PC-3 (cell line): ENCODE measurements around the gene KCNG4. TPM values are rescaled to one million over a fixed set of nuclear protein-coding genes. Genes with fewer than 3 reads are reported as not detected.

Experiments
- ATAC-seq: fragments of 200-7000 bp; cut with Tn5 transposase; 2 replicates; pipeline ENCODE4 v1.9.1; 2020; ENCODE audit warnings: mild to moderate bottlenecking, moderate library complexity
- BruUV-seq: library from RNA; stranded (reverse); fragments of 400-500 nt; replicated peaks from 2 replicates; lab custom pipeline; 2021; lab: Mats Ljungman, UMichigan
- CTCF ChIA-PET: fragments of 300-600 bp; sonication (Branson Sonifier 250); formaldehyde crosslinking; loops from one replicate; lab custom pipeline; 2022; ENCODE audit warnings: antibody characterized with exemption; lab: Charles Lee
- POLR2A ChIA-PET: fragments of 300-600 bp; sonication (Branson Sonifier 250); formaldehyde crosslinking; loops from one replicate; lab custom pipeline; 2022; ENCODE audit warnings: antibody characterized with exemption; ENCODE audit not compliant: unreplicated experiment; lab: Charles Lee
- DNase-seq: peaks from one replicate; pipeline ENCODE4 v3.0.0-alpha.2; 2015
- H2AFZ ChIP-seq: fragments of 300-600 bp; sonication (generic); 2 replicates; pipeline ENCODE4 v1.6.0; 2016; ENCODE audit warnings: antibody characterized with exemption, low read length
- H3F3A ChIP-seq: fragments of 300-600 bp; sonication (generic); one replicate; pipeline ENCODE4 v1.6.0; 2017; ENCODE audit warnings: antibody characterized with exemption, low read length, control low read depth, mild to moderate bottlenecking; ENCODE audit not compliant: unreplicated experiment
- H3K27ac ChIP-seq: fragments of 300-600 bp; sonication (generic); 2 replicates; pipeline ENCODE4 v1.5.1; 2016; ENCODE audit warnings: mild to moderate bottlenecking, low read length
- H3K27me3 ChIP-seq: fragments of 300-600 bp; sonication (generic); 2 replicates; pipeline ENCODE4 v1.6.1; 2016; ENCODE audit warnings: low read length, mixed read lengths
- H3K36me3 ChIP-seq: fragments of 300-600 bp; sonication (generic); 2 replicates; pipeline ENCODE4 v1.6.1; 2016; ENCODE audit warnings: low read depth, mixed run types, low read length, mixed read lengths
- H3K4me1 ChIP-seq: fragments of 300-600 bp; sonication (generic); 2 replicates; pipeline ENCODE4 v1.5.1; 2016; ENCODE audit warnings: low read length; ENCODE audit not compliant: insufficient read depth
- H3K4me2 ChIP-seq: fragments of 300-600 bp; sonication (generic); 2 replicates; pipeline ENCODE4 v1.6.0; 2016; ENCODE audit warnings: low read length
- H3K4me3 ChIP-seq: fragments of 300-600 bp; sonication (generic); 2 replicates; pipeline ENCODE4 v1.5.1; 2016; ENCODE audit warnings: mild to moderate bottlenecking, low read length, mixed read lengths
- H3K79me2 ChIP-seq: fragments of 300-600 bp; sonication (generic); 2 replicates; pipeline ENCODE4 v1.6.1; 2017; ENCODE audit warnings: low read length, mixed read lengths
- H3K9ac ChIP-seq: fragments of 300-600 bp; sonication (generic); 2 replicates; pipeline ENCODE4 v1.6.0; 2016; ENCODE audit warnings: mild to moderate bottlenecking, low read length
- H3K9me2 ChIP-seq: fragments of 300-600 bp; sonication (generic); replicated peaks from 2 replicates; pipeline ENCODE4 v1.6.1; 2016; ENCODE audit warnings: mixed run types, low read length, mixed read lengths
- H3K9me3 ChIP-seq: fragments of 300-600 bp; sonication (generic); 2 replicates; pipeline ENCODE4 v1.6.1; 2016; ENCODE audit warnings: low read length, mixed read lengths
- H4K20me1 ChIP-seq: fragments of 300-600 bp; sonication (generic); 2 replicates; pipeline ENCODE4 v1.6.1; 2016; ENCODE audit warnings: low read length, mixed read lengths
- CTCF ChIP-seq: fragments of 300-600 bp; sonication (generic); conservative IDR thresholded peaks from 2 replicates; pipeline ENCODE4 v1.5.1; 2017; ENCODE audit warnings: antibody characterized with exemption, low read depth, mild to moderate bottlenecking, low read length
- EZH2 ChIP-seq: fragments of 300-600 bp; sonication (generic); IDR thresholded peaks from one replicate; pipeline ENCODE4 v1.6.1; 2017; ENCODE audit warnings: antibody characterized with exemption, mild to moderate bottlenecking, low read length; ENCODE audit not compliant: unreplicated experiment
- EZH2phosphoT487 ChIP-seq: fragments of 300-600 bp; sonication (generic); IDR thresholded peaks from 2 replicates; pipeline ENCODE4 v1.6.1; 2018; ENCODE audit warnings: mild to moderate bottlenecking, antibody characterized with exemption, low read length, borderline replicate concordance
- intact Hi-C: fragments of 100-400 bp; cut with micrococcal nuclease; formaldehyde crosslinking; loops from 2 replicates; pipeline ENCODE4 v1.9.0; 2023
- total RNA-seq: library from RNA; depleted of rRNA; stranded (reverse); fragments of >200 nt; gene quantifications from 2 replicates; pipeline ENCODE4 v1.2.3, GENCODE V29; 2014

Gene KCNG4
- total RNA-seq, 1 experiment from 2014 or later: 0.04 TPM

GRCh38 chr16:84181144-84181915 is 58.5 kb downstream of the KCNG4 start:
- no peaks in the 10 kb centered on the region for H3K9me2 ChIP-seq
- no peak overlapping the region for H3K4me3 ChIP-seq
- no peaks in the 10 kb centered on the region; the same call in 1 of the 2 replicates for H3K36me3 ChIP-seq
- CTCF ChIA-PET: no interaction called here
- BruUV-seq: no TSS peak
- H3K27ac ChIP-seq: no peak overlapping the region
- no peaks in the 10 kb centered on the region for H3F3A ChIP-seq
- no peak overlapping the region for H3K4me2 ChIP-seq
- H3K9ac ChIP-seq: no peak overlapping the region
- intact Hi-C loops: no loop called here
- peaks cover 17% of the 10 kb centered on the region for H3K4me1 ChIP-seq
- no peak for TF ChIP-seq CTCF
- no peak for TF ChIP-seq EZH2phosphoT487
- no peak for TF ChIP-seq EZH2
- no peaks in the 10 kb centered on the region for H3K27me3 ChIP-seq
- no peak for ATAC-seq
- no peaks in the 10 kb centered on the region for H4K20me1 ChIP-seq
- H3K79me2 ChIP-seq: peaks cover 23% of the 10 kb centered on the region
- POLR2A ChIA-PET: no interaction called here
- no peak overlapping the region for H2AFZ ChIP-seq
- DNase-seq: no peak
- no peaks in the 10 kb centered on the region for H3K9me3 ChIP-seq

GRCh38 chr16:84180519-84181140 is 59.2 kb downstream of the KCNG4 start:
- Histone ChIP-seq H3K4me2 (no peak overlapping the region), H4K20me1 (no peaks in the 10 kb centered on the region), H3F3A (no peaks in the 10 kb centered on the region), H3K9me3 (no peaks in the 10 kb centered on the region), H2AFZ (no peak overlapping the region), H3K27me3 (no peaks in the 10 kb centered on the region), H3K4me3 (no peak overlapping the region), H3K4me1 (peaks cover 20% of the 10 kb centered on the region), H3K36me3 (no peaks in the 10 kb centered on the region; the same call in 1 of the 2 replicates), H3K27ac (no peak overlapping the region), H3K9ac (no peak overlapping the region), H3K9me2 (no peaks in the 10 kb centered on the region), H3K79me2 (peaks cover 16% of the 10 kb centered on the region)
- intact Hi-C loops: no loop called here
- no TSS peak for BruUV-seq
- DNase-seq (no peak), ATAC-seq (no peak)
- POLR2A ChIA-PET: no interaction called here
- no peak for TF ChIP-seq CTCF
- TF ChIP-seq EZH2: no peak
- no peak for TF ChIP-seq EZH2phosphoT487
- CTCF ChIA-PET: no interaction called here
